ENCODE measurements around the gene PCDH18. TPM values are rescaled to one million over a fixed set of nuclear protein-coding genes. Genes with fewer than 3 reads are reported as not detected.

The PCDH18 gene
- polyA plus RNA-seq, 1 donor (not counting 4 experiments of a cell fraction or from before 2014, with no cell fraction given), result 0.08 TPM

DNA sequence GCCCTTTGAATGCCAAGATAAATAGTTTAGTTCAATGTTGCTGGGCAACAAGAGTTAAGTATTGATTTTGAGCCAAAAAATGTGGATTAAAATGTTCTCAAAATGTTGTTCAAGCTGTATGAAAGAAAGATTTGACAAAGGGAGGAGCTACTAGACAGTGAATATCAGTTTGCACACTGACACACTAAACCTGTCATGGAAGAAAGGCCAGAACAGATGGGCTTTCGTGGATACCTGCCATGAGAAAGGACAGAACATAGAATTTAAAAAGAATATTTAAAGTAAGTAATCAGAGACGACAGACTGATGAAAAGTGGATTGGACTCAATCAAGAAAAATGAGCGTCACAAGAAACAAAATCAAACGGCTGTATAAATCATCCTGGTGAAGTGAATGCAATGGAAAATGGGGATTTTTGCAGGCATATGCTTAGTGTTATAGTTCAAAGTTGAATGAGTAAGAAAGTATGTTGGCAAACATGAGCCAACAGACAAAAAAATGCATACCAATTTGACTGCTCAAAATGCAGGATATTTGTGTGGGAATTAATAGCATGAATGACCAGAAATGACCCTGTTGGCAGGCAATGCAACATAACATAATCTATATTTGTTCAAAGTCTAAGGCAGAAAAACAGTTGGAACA lies 7.4 kb downstream of the PCDH18 start:
- Histone ChIP-seq H3K27ac (ENCODE audit: control insufficient read depth, insufficient read depth, low read length) (no peak overlapping the region), H4K20me1 (ENCODE audit: control insufficient read depth, extremely low read depth, insufficient read depth, low read length) (no peaks in the 10 kb centered on the region), H3K4me2 (ENCODE audit: control insufficient read depth, extremely low read depth, insufficient read depth, low read depth, low read length) (no peak overlapping the region), H3K36me3 (ENCODE audit: control insufficient read depth in 2 of 2, extremely low read depth in 1 of 2, insufficient read depth in 2 of 2, low read length in 2 of 2) (no peaks in the 10 kb centered on the region), H2AFZ (ENCODE audit: control insufficient read depth, low read length) (no peak overlapping the region), H3K4me1 (ENCODE audit: control insufficient read depth, extremely low read depth, insufficient read depth, low read length) (no peaks in the 10 kb centered on the region), H3K9me3 (ENCODE audit: control insufficient read depth, low read depth, low read length) (no peaks in the 10 kb centered on the region), H3K27me3 (ENCODE audit: control insufficient read depth, extremely low read depth, insufficient read depth, low read length) (no peaks in the 10 kb centered on the region), H3K9me1 (ENCODE audit: control insufficient read depth, extremely low read depth, insufficient read depth, low read length) (no peaks in the 10 kb centered on the region), H3K4me3 (ENCODE audit: control insufficient read depth in 2 of 3, extremely low read depth in 1 of 3, insufficient read depth in 2 of 3, low read depth in 1 of 3, low read length in 3 of 3) (no peak overlapping the region), H3K9ac (ENCODE audit: control insufficient read depth, extremely low read depth, insufficient read depth, low read length) (no peak overlapping the region), H3K79me2 (ENCODE audit: control insufficient read depth, insufficient read depth, low read length) (no peaks in the 10 kb centered on the region)
- dilution Hi-C loops (cut with MboI; ENCODE audit: extremely low pct_ligation_motif_present, low sequenced_read_pairs), result no loop called here
- no peak for FAIRE-seq
- no peak for TF ChIP-seq EZH2 (IDR thresholded peaks at IDR 0.05; ENCODE audit: low read length)
- TF ChIP-seq, protein P1, sequence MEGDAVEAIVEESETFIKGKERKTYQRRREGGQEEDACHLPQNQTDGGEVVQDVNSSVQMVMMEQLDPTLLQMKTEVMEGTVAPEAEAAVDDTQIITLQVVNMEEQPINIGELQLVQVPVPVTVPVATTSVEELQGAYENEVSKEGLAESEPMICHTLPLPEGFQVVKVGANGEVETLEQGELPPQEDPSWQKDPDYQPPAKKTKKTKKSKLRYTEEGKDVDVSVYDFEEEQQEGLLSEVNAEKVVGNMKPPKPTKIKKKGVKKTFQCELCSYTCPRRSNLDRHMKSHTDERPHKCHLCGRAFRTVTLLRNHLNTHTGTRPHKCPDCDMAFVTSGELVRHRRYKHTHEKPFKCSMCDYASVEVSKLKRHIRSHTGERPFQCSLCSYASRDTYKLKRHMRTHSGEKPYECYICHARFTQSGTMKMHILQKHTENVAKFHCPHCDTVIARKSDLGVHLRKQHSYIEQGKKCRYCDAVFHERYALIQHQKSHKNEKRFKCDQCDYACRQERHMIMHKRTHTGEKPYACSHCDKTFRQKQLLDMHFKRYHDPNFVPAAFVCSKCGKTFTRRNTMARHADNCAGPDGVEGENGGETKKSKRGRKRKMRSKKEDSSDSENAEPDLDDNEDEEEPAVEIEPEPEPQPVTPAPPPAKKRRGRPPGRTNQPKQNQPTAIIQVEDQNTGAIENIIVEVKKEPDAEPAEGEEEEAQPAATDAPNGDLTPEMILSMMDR (optimal IDR thresholded peaks at IDR 0.05 in 1 of 3, IDR thresholded peaks at IDR 0.05 in 1 of 3, conservative IDR thresholded peaks at IDR 0.05 in 1 of 3; ENCODE audit: extremely low read depth in 1 of 3, insufficient read depth in 2 of 3, low read length in 3 of 3), result no peak
- DNase-seq (ENCODE audit: low read depth, low spot score), result no peak

DNA sequence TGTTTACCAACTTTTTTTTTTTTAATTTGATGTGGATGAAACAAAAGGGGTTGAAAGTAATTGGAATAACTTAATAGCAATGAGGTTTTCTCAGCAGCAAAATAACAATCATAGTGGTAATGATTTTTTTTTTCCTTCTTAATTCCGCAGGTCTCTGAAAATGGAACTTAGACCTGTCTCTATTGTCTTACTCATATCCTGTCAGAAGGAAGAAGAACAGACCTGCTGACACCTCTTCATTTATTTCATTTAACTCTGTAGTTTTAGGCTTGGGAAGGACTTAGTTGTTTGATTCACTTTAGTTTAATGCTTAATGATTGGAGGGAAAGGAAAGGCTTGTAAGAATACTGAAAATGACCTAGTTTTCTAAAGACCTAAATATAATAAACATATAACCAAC lies 9.0 kb downstream of the PCDH18 start:
- H3K79me2 ChIP-seq (ENCODE audit: control insufficient read depth, insufficient read depth, low read length), result no peaks in the 10 kb centered on the region
- no peak overlapping the region for H3K4me2 ChIP-seq (ENCODE audit: control insufficient read depth, extremely low read depth, insufficient read depth, low read depth, low read length)
- no peak overlapping the region for H3K9ac ChIP-seq (ENCODE audit: control insufficient read depth, extremely low read depth, insufficient read depth, low read length)
- FAIRE-seq (no peak), DNase-seq (ENCODE audit: low read depth, low spot score) (no peak)
- no peak overlapping the region for H2AFZ ChIP-seq (ENCODE audit: control insufficient read depth, low read length)
- no peak overlapping the region for H3K4me3 ChIP-seq (ENCODE audit: control insufficient read depth in 2 of 3, extremely low read depth in 1 of 3, insufficient read depth in 2 of 3, low read depth in 1 of 3, low read length in 3 of 3)
- H3K27ac ChIP-seq (ENCODE audit: control insufficient read depth, insufficient read depth, low read length), result no peak overlapping the region
- no peak for TF ChIP-seq EZH2 (IDR thresholded peaks at IDR 0.05; ENCODE audit: low read length)
- TF ChIP-seq, protein P1 (optimal IDR thresholded peaks at IDR 0.05 in 1 of 3, IDR thresholded peaks at IDR 0.05 in 1 of 3, conservative IDR thresholded peaks at IDR 0.05 in 1 of 3; ENCODE audit: extremely low read depth in 1 of 3, insufficient read depth in 2 of 3, low read length in 3 of 3), result no peak
- H3K27me3 ChIP-seq (ENCODE audit: control insufficient read depth, extremely low read depth, insufficient read depth, low read length), result no peaks in the 10 kb centered on the region
- H4K20me1 ChIP-seq (ENCODE audit: control insufficient read depth, extremely low read depth, insufficient read depth, low read length), result no peaks in the 10 kb centered on the region
- H3K9me1 ChIP-seq (ENCODE audit: control insufficient read depth, extremely low read depth, insufficient read depth, low read length), result no peaks in the 10 kb centered on the region
- H3K4me1 ChIP-seq (ENCODE audit: control insufficient read depth, extremely low read depth, insufficient read depth, low read length), result no peaks in the 10 kb centered on the region
- H3K9me3 ChIP-seq (ENCODE audit: control insufficient read depth, low read depth, low read length), result no peaks in the 10 kb centered on the region
- H3K36me3 ChIP-seq (ENCODE audit: control insufficient read depth in 2 of 2, extremely low read depth in 1 of 2, insufficient read depth in 2 of 2, low read length in 2 of 2), result no peaks in the 10 kb centered on the region
- dilution Hi-C loops (cut with MboI; ENCODE audit: extremely low pct_ligation_motif_present, low sequenced_read_pairs), result no loop called here

Measured in keratinocyte (primary cell).